Measurements from ENCODE around the gene GPR15LG.
"Not testable (repeated sequence)": the region's sequence is repeated elsewhere in the genome, so short reads cannot be mapped to it uniquely, and the experiment has no call there.

The GPR15LG gene

GRCh38 chr10:84159076-84159685 is 14.4 kb upstream of the GPR15LG start:
- DNase-seq (ENCODE audit: low read depth, low spot score) = no peak
- H3K36me3 ChIP-seq (ENCODE audit: insufficient read depth, low read length) = no peaks in the 10 kb centered on the region
- H3K9ac ChIP-seq (ENCODE audit: insufficient read length) = no peak overlapping the region
- H3K9me3 ChIP-seq (ENCODE audit: low read depth, low read length) = no peaks in the 10 kb centered on the region
- H3K4me3 ChIP-seq = no peak overlapping the region
- TF ChIP-seq EZH2 (IDR thresholded peaks at IDR 0.05) = no peak
- no peak overlapping the region for H3K27ac ChIP-seq

GRCh38 chr10:84160663-84161362 is 12.8 kb upstream of the GPR15LG start:
- Histone ChIP-seq H3K27ac (no peak overlapping the region), H3K36me3 (ENCODE audit: insufficient read depth, low read length) (no peaks in the 10 kb centered on the region), H3K4me3 (no peak overlapping the region), H3K9me3 (ENCODE audit: low read depth, low read length) (no peaks in the 10 kb centered on the region), H3K9ac (ENCODE audit: insufficient read length) (no peak overlapping the region)
- no peak for DNase-seq (ENCODE audit: low read depth, low spot score)
- no peak for TF ChIP-seq POLR2AphosphoS5 (IDR thresholded peaks at IDR 0.05; ENCODE audit: borderline replicate concordance, low read depth, low read length)
- TF ChIP-seq FOXP2 (optimal IDR thresholded peaks at IDR 0.05; ENCODE audit: control extremely low read depth, extremely low read length, insufficient read depth) = no peak
- TF ChIP-seq EZH2 (IDR thresholded peaks at IDR 0.05) = no peak

DNA sequence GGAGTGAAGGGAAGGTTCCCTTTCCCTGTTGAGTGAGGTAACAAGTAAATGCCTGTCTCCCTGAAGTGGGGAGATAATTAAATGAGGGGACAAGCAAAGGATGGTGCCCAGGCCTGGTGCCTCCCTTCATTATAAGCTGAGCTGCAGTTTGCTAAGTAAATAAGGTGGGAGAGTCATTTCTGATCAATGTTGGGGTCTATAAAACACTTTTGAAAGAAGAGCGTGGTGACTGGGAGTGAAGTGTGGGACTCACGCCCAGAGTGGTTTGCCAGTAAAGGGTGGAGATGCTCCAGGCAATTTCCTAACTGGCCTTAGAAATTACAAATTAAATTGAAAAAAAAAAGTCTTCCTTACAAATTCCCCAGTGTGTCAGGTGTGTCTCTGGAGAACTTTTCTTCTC is 9.6 kb upstream of the GPR15LG start:
- H3K36me3 ChIP-seq (ENCODE audit: insufficient read depth, low read length) = no peaks in the 10 kb centered on the region
- no peak for TF ChIP-seq EZH2 (IDR thresholded peaks at IDR 0.05)
- TF ChIP-seq FOXP2 (optimal IDR thresholded peaks at IDR 0.05; ENCODE audit: control extremely low read depth, extremely low read length, insufficient read depth) = no peak
- TF ChIP-seq POLR2AphosphoS5 (IDR thresholded peaks at IDR 0.05; ENCODE audit: borderline replicate concordance, low read depth, low read length) = no peak
- H3K9ac ChIP-seq (ENCODE audit: insufficient read length) = no peak overlapping the region
- no peaks in the 10 kb centered on the region for H3K9me3 ChIP-seq (ENCODE audit: low read depth, low read length)
- no peak overlapping the region for H3K4me3 ChIP-seq
- DNase-seq (ENCODE audit: low read depth, low spot score) = no peak
- no peak overlapping the region for H3K27ac ChIP-seq

- DNase-seq (ENCODE audit: low read depth, low spot score) = no peak
- H3K9ac ChIP-seq (ENCODE audit: insufficient read length) = no peak overlapping the region
- H3K4me3 ChIP-seq = no peak overlapping the region
- H3K36me3 ChIP-seq (ENCODE audit: insufficient read depth, low read length) = no peaks in the 10 kb centered on the region
- no peaks in the 10 kb centered on the region for H3K9me3 ChIP-seq (ENCODE audit: low read depth, low read length)
- H3K27ac ChIP-seq = no peak overlapping the region
- TF ChIP-seq POLR2AphosphoS5 (IDR thresholded peaks at IDR 0.05; ENCODE audit: borderline replicate concordance, low read depth, low read length) = no peak
- TF ChIP-seq EZH2 (IDR thresholded peaks at IDR 0.05) = no peak
- TF ChIP-seq FOXP2 (optimal IDR thresholded peaks at IDR 0.05; ENCODE audit: control extremely low read depth, extremely low read length, insufficient read depth) = no peak
Observed at GRCh38 chr10:84164442-84164841, 9.2 kb upstream of the GPR15LG start.

GRCh38 chr10:84166620-84167288 is 6.8 kb upstream of the GPR15LG start:
- no peaks in the 10 kb centered on the region for H3K9me3 ChIP-seq (ENCODE audit: low read depth, low read length)
- DNase-seq (ENCODE audit: low read depth, low spot score) = no peak
- H3K36me3 ChIP-seq (ENCODE audit: insufficient read depth, low read length) = no peaks in the 10 kb centered on the region
- no peak overlapping the region for H3K9ac ChIP-seq (ENCODE audit: insufficient read length)
- no peak overlapping the region for H3K27ac ChIP-seq
- H3K4me3 ChIP-seq = no peak overlapping the region
- no peak for TF ChIP-seq FOXP2 (optimal IDR thresholded peaks at IDR 0.05; ENCODE audit: control extremely low read depth, extremely low read length, insufficient read depth)
- no peak for TF ChIP-seq EZH2 (IDR thresholded peaks at IDR 0.05)
- TF ChIP-seq POLR2AphosphoS5 (IDR thresholded peaks at IDR 0.05; ENCODE audit: borderline replicate concordance, low read depth, low read length) = no peak

- H3K9ac ChIP-seq (ENCODE audit: insufficient read length); H3K9me3 ChIP-seq (ENCODE audit: low read depth, low read length); H3K36me3 ChIP-seq (ENCODE audit: insufficient read depth, low read length); H3K4me3 ChIP-seq; DNase-seq (ENCODE audit: low read depth, low spot score); H3K27ac ChIP-seq: not testable (repeated sequence)
Observed at GRCh38 chr10:84167289-84167653, 6.3 kb upstream of the GPR15LG start.

- DNase-seq (ENCODE audit: low read depth, low spot score); H3K9ac ChIP-seq (ENCODE audit: insufficient read length); H3K4me3 ChIP-seq; H3K9me3 ChIP-seq (ENCODE audit: low read depth, low read length); H3K27ac ChIP-seq; H3K36me3 ChIP-seq (ENCODE audit: insufficient read depth, low read length): not testable (repeated sequence)
Observed at GRCh38 chr10:84168382-84168781, 5.2 kb upstream of the GPR15LG start.

DNA sequence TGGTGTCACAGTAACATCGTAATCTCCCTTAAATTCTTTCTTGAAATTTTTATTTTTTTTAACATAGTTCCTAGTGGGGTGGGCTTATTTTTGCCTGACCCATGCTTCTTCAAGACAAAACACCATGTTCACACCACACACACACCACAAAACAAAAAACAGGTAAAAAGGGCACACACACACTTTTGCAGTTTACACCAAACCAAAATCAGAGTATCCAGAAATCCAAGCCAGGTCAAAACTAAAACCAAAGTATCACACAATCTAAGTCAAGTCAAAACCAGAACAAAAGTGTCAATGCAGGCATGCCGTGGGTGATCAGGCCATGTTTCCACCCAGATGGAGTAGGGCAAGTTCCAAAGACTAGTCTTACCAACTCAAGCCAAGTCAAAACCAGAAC is 2.4 kb upstream of the GPR15LG start:
- H3K9ac ChIP-seq (ENCODE audit: insufficient read length); H3K36me3 ChIP-seq (ENCODE audit: insufficient read depth, low read length); DNase-seq (ENCODE audit: low read depth, low spot score); H3K9me3 ChIP-seq (ENCODE audit: low read depth, low read length); H3K27ac ChIP-seq; H3K4me3 ChIP-seq: not testable (repeated sequence)

- H3K27ac ChIP-seq; DNase-seq (ENCODE audit: low read depth, low spot score); H3K36me3 ChIP-seq (ENCODE audit: insufficient read depth, low read length); H3K9me3 ChIP-seq (ENCODE audit: low read depth, low read length); H3K9ac ChIP-seq (ENCODE audit: insufficient read length); H3K4me3 ChIP-seq: not testable (repeated sequence)
Observed at GRCh38 chr10:84171700-84172466, 1.7 kb upstream of the GPR15LG start.
